ENCODE measurements around the gene FGF2. TPM values are rescaled to one million over a fixed set of nuclear protein-coding genes. Genes with fewer than 3 reads are reported as not detected.
"Not testable (repeated sequence)": the region's sequence is repeated elsewhere in the genome, so short reads cannot be mapped to it uniquely, and the experiment has no call there.

The FGF2 gene
- total RNA-seq, 1 experiment from 2014 or later, result 115 TPM

- TF ChIP-seq, protein P1, sequence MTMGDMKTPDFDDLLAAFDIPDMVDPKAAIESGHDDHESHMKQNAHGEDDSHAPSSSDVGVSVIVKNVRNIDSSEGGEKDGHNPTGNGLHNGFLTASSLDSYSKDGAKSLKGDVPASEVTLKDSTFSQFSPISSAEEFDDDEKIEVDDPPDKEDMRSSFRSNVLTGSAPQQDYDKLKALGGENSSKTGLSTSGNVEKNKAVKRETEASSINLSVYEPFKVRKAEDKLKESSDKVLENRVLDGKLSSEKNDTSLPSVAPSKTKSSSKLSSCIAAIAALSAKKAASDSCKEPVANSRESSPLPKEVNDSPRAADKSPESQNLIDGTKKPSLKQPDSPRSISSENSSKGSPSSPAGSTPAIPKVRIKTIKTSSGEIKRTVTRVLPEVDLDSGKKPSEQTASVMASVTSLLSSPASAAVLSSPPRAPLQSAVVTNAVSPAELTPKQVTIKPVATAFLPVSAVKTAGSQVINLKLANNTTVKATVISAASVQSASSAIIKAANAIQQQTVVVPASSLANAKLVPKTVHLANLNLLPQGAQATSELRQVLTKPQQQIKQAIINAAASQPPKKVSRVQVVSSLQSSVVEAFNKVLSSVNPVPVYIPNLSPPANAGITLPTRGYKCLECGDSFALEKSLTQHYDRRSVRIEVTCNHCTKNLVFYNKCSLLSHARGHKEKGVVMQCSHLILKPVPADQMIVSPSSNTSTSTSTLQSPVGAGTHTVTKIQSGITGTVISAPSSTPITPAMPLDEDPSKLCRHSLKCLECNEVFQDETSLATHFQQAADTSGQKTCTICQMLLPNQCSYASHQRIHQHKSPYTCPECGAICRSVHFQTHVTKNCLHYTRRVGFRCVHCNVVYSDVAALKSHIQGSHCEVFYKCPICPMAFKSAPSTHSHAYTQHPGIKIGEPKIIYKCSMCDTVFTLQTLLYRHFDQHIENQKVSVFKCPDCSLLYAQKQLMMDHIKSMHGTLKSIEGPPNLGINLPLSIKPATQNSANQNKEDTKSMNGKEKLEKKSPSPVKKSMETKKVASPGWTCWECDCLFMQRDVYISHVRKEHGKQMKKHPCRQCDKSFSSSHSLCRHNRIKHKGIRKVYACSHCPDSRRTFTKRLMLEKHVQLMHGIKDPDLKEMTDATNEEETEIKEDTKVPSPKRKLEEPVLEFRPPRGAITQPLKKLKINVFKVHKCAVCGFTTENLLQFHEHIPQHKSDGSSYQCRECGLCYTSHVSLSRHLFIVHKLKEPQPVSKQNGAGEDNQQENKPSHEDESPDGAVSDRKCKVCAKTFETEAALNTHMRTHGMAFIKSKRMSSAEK (CRISPR knock-in tag; IDR thresholded peaks at IDR 0.05; ENCODE audit: borderline replicate concordance), result no peak
- TF ChIP-seq ZNF512 (CRISPR knock-in tag; IDR thresholded peaks at IDR 0.05; ENCODE audit: borderline replicate concordance), result no peak
- TF ChIP-seq GTF2I (CRISPR knock-in tag; conservative IDR thresholded peaks at IDR 0.05), result no peak
- no peak for TF ChIP-seq CREB1 (CRISPR knock-in tag; IDR thresholded peaks at IDR 0.05)
- TF ChIP-seq ZNF416 (CRISPR knock-in tag; IDR thresholded peaks at IDR 0.05), result no peak
- no peak for TF ChIP-seq ATF2 (CRISPR knock-in tag; IDR thresholded peaks at IDR 0.05; ENCODE audit: borderline replicate concordance, low read depth)
- no peak for TF ChIP-seq FOXJ3 (CRISPR knock-in tag; IDR thresholded peaks at IDR 0.05; ENCODE audit: borderline replicate concordance)
Observed at GRCh38 chr4:122810669-122811068, 16.0 kb upstream of the FGF2 start (continued).

DNA sequence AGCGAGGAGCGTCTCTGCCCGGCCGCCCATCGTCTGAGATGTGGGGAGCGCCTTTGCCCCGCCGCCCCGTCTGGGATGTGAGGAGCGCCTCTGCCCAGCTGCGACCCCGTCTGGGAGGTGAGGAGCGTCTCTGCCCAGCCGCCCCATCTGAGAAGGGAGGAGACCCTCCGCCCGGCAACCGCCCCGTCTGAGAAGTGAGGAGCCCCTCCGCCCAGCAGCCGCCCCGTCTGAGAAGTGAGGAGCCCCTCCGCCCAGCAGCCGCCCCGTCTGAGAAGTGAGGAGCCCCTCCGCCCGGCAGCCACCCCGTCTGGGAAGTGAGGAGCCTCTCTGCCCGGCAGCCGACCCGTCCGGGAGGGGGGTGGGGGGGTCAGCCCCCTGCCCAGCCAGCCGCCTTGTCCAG is 14.8 kb upstream of the FGF2 start:
- CTCF ChIA-PET; DNase-seq (ENCODE audit: low spot score); H3K27ac Mint-ChIP-seq; H3K27me3 Mint-ChIP-seq (ENCODE audit: low read depth); POLR2A ChIA-PET; H3K4me1 Mint-ChIP-seq; H3K4me3 Mint-ChIP-seq; ATAC-seq: not testable (repeated sequence)
- H3K36me3 Mint-ChIP-seq, result peaks cover 20% of the 10 kb centered on the region
- H3K9me3 Mint-ChIP-seq, result peaks cover 11% of the 10 kb centered on the region

- H3K27me3 Mint-ChIP-seq (ENCODE audit: low read depth); H3K4me1 Mint-ChIP-seq; H3K4me3 Mint-ChIP-seq; POLR2A ChIA-PET; CTCF ChIA-PET; ATAC-seq; DNase-seq (ENCODE audit: low spot score); H3K27ac Mint-ChIP-seq: not testable (repeated sequence)
- peaks cover 11% of the 10 kb centered on the region for H3K9me3 Mint-ChIP-seq
- peaks cover 20% of the 10 kb centered on the region for H3K36me3 Mint-ChIP-seq
Observed at GRCh38 chr4:122812823-122813222, 13.8 kb upstream of the FGF2 start.

DNA sequence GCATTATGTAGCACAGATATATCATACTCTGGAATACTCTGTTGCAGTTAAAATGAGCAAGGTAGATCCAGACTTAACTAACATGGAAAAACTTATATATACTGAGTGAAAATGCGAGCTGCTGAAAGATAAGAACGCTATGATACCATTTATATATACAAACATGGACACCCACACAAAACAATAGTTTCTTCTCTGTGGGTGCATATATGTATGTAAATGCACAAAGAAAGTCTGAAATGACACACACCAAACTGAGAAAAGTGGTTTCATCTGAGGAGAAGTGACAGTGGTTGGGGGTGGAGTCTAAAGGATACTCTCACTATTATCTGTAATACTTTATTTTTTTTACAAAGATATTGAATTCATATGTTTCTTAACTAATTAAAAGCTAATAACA is 12.2 kb upstream of the FGF2 start:
- H3K4me3 Mint-ChIP-seq, result no peak overlapping the region
- ATAC-seq (no peak), DNase-seq (ENCODE audit: low spot score) (no peak)
- H3K27ac Mint-ChIP-seq, result no peak overlapping the region
- no peaks in the 10 kb centered on the region for H3K27me3 Mint-ChIP-seq (ENCODE audit: low read depth)
- peaks cover 20% of the 10 kb centered on the region for H3K36me3 Mint-ChIP-seq
- CTCF ChIA-PET, result no interaction called here
- peaks cover 11% of the 10 kb centered on the region for H3K9me3 Mint-ChIP-seq
- POLR2A ChIA-PET, result no interaction called here
- H3K4me1 Mint-ChIP-seq, result peaks cover 9% of the 10 kb centered on the region; the same call in 1 of the 2 replicates
- TF ChIP-seq, protein P2, sequence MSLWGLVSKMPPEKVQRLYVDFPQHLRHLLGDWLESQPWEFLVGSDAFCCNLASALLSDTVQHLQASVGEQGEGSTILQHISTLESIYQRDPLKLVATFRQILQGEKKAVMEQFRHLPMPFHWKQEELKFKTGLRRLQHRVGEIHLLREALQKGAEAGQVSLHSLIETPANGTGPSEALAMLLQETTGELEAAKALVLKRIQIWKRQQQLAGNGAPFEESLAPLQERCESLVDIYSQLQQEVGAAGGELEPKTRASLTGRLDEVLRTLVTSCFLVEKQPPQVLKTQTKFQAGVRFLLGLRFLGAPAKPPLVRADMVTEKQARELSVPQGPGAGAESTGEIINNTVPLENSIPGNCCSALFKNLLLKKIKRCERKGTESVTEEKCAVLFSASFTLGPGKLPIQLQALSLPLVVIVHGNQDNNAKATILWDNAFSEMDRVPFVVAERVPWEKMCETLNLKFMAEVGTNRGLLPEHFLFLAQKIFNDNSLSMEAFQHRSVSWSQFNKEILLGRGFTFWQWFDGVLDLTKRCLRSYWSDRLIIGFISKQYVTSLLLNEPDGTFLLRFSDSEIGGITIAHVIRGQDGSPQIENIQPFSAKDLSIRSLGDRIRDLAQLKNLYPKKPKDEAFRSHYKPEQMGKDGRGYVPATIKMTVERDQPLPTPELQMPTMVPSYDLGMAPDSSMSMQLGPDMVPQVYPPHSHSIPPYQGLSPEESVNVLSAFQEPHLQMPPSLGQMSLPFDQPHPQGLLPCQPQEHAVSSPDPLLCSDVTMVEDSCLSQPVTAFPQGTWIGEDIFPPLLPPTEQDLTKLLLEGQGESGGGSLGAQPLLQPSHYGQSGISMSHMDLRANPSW (CRISPR knock-in tag; conservative IDR thresholded peaks at IDR 0.05; ENCODE audit: low read depth), result no peak
- TF ChIP-seq, protein P3, sequence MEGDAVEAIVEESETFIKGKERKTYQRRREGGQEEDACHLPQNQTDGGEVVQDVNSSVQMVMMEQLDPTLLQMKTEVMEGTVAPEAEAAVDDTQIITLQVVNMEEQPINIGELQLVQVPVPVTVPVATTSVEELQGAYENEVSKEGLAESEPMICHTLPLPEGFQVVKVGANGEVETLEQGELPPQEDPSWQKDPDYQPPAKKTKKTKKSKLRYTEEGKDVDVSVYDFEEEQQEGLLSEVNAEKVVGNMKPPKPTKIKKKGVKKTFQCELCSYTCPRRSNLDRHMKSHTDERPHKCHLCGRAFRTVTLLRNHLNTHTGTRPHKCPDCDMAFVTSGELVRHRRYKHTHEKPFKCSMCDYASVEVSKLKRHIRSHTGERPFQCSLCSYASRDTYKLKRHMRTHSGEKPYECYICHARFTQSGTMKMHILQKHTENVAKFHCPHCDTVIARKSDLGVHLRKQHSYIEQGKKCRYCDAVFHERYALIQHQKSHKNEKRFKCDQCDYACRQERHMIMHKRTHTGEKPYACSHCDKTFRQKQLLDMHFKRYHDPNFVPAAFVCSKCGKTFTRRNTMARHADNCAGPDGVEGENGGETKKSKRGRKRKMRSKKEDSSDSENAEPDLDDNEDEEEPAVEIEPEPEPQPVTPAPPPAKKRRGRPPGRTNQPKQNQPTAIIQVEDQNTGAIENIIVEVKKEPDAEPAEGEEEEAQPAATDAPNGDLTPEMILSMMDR (IDR thresholded peaks at IDR 0.05), result no peak
- no peak for TF ChIP-seq CREM (CRISPR knock-in tag; IDR thresholded peaks at IDR 0.05)
- no peak for TF ChIP-seq CDX4 (CRISPR knock-in tag; IDR thresholded peaks at IDR 0.05; ENCODE audit: borderline replicate concordance)
- TF ChIP-seq, protein P4, sequence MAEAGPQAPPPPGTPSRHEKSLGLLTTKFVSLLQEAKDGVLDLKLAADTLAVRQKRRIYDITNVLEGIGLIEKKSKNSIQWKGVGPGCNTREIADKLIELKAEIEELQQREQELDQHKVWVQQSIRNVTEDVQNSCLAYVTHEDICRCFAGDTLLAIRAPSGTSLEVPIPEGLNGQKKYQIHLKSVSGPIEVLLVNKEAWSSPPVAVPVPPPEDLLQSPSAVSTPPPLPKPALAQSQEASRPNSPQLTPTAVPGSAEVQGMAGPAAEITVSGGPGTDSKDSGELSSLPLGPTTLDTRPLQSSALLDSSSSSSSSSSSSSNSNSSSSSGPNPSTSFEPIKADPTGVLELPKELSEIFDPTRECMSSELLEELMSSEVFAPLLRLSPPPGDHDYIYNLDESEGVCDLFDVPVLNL (CRISPR knock-in tag; IDR thresholded peaks at IDR 0.05; ENCODE audit: borderline replicate concordance, low read depth), result no peak
- no peak for TF ChIP-seq ZNF219 (CRISPR knock-in tag; IDR thresholded peaks at IDR 0.05; ENCODE audit: borderline replicate concordance)
- no peak for TF ChIP-seq GABPB1 (CRISPR knock-in tag; IDR thresholded peaks at IDR 0.05)
- TF ChIP-seq ATF2 (CRISPR knock-in tag; IDR thresholded peaks at IDR 0.05; ENCODE audit: borderline replicate concordance, low read depth), result no peak
